HG02763 (cell line): ENCODE measurements around the gene STK31.
"Not testable (repeated sequence)": the region's sequence is repeated elsewhere in the genome, so short reads cannot be mapped to it uniquely, and the experiment has no call there.

Source experiments
- ATAC-seq: cut with Tn5 transposase; IDR thresholded peaks from one replicate; pipeline ENCODE4 v1.9.1; 2021; ENCODE audit warnings: mild to moderate bottlenecking, moderate library complexity; ENCODE audit not compliant: unreplicated experiment

STK31 gene

DNA sequence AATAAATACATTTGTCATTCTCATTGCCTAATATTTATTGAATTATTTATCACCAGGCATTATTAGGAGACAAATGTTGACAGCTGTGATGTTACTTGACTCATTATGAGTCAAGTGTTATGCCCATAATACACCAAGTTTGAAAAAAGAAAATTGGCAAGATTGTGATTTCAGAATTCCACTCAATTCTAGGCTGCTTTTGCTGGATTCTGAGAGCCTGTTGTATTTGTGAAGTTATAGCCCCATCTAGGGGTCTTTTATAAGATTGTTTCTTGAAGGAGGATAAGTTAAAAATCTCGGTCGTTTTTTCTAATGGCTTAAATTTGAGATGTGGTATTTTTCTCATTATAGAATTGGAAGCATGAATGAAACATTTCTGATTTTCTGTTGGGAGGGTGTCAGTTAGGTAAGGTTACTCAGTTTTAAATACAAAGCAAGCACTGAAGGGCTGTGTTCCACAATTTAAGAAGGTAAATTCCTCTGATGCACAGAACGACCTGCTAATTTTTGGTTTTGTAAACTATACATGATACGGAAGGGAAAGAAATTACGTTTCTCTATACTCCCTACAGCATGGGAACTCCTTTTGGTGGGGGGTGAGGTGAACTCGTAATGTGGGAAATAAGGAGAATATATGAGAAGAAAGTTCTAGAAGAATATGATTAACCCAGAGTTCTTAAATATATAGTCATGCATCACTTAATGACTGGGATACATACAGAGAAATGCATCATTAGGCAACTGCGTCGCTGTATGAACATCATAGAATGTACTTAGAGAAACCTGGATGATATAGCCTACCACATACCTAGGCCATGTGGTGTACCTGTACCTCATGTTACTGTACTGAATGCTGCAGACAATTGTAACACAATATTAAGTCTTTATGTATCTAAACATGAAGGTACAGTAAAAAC, 2.6 kb downstream of the STK31 start:
- no peak for ATAC-seq

DNA sequence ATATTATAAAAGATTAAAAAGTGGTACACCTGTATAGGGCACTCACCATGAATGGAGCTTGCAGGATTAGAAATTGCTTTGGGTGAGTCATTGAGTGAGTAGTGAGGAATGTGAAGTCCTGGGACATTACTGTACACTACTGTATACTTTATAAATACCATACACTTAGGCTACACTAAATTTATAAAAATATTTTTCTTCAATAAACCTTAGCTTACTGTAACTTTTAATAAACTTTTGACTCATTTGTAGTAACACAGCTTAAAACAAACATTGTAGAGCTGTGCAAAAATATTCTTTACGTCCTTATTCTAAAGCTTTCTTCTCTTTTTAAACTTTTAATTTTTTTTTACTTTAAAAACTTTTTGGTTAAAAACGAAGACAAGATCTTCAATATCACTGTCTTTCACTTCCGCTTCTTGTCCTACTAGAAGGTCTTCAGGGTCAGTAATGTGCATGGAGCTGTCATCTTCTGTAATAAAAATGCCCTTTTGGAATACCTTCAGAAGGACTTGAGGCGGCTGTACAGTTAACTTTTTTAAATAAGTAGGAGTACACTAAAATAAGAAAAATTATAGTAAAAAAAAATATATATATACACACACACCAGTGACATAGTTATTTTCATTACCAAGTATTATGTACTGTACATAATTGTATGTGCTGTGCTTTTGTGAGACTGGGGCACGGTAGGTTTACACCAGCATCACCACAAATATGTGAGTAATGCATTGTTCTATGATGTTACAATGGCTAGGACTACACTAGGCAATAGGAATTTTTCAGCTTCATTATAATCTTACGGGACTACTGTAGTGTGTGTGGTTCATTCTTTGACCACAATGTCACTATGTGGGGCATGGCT, 3.5 kb downstream of the STK31 start:
- ATAC-seq = no peak

DNA sequence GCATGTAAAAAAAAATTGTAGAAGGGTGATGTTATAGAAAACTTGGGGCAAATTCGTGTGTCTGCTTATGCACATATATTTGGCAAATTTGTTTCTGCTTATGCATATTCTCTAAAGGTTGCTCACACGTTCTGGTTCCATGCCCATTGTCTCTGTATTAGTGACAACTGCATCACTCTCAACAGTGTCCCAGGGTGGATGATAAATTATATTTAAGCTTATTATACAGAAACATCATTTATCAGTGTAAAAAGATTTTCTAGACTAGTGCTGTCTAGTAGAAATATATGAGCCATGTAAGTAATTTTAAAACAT, 4.1 kb downstream of the STK31 start:
- ATAC-seq = no peak

DNA sequence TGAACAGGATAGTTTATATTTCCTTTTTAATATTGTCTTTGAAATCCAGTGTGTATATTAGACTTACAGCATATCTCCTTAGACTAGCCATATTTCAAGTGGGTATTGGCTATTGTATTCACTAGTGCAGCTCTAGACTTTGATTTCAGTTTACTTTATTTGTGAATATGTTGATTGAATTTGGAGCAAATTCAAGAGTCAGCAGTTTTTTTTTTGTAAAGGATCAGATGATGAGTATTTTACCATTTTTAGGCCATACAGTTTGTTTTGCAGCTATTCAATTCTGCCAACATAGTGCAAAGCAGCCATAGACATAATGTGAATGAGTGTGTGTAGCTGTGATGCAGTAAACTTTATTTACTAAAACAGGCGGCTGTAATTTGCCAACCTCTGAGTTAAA, 4.6 kb downstream of the STK31 start:
- ATAC-seq = no peak

DNA sequence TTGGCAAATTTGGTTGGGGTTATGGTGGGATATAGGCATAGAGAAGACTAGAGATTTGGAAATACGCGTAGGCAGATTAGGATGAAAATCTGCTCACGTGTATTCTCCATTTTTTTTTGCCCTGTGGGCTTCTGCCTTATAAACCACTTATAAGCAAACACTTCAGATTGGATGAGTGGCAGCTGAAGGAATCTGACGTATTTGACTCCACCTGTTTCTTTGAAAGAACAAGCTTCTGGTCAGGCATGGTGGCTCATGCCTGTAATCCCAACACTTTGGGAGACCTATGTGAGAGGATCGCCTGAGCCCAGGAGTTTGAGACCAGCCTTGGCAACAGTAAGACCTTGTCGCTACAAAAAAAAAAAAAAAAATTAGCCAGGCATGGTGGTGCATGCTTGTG, 5.1 kb downstream of the STK31 start:
- no peak for ATAC-seq

DNA sequence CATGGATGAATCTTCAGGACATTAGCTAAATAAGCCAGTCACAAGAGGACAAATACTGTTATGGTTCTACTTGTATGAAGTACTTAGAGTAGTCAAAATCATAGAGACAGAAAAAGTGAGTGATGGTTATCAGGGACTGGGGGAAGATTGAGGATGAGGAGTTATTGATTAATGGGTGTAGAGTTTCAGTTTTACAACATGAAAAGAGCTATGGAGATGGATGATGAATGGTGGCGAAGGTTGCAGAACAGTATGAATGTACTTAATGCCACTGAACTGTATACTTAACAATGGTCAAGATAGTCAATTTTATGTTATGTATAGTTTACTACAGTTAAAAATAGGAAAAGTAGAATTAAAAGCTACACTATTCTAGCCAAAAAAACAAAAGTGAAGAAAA, 7.8 kb downstream of the STK31 start:
- ATAC-seq = no peak

DNA sequence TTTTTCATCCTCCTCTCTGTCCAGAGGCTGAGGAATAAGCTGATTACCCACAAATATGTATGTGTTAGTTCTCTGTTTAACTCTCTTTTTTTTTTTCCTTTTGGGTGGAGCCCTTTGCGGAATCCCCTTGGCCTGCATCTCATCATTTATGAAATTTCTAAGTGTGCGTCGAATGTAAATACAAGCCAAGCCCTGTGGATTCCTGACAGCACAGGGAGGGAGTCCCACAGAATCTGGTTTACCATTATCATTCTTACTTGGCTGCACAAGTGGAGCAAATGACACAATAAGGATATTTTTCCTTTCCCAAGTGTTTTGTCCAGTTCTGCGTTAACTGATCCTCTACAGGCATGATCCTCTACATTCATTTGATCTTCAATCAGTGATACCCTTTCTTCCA, 11.4 kb downstream of the STK31 start:
- no peak for ATAC-seq

DNA sequence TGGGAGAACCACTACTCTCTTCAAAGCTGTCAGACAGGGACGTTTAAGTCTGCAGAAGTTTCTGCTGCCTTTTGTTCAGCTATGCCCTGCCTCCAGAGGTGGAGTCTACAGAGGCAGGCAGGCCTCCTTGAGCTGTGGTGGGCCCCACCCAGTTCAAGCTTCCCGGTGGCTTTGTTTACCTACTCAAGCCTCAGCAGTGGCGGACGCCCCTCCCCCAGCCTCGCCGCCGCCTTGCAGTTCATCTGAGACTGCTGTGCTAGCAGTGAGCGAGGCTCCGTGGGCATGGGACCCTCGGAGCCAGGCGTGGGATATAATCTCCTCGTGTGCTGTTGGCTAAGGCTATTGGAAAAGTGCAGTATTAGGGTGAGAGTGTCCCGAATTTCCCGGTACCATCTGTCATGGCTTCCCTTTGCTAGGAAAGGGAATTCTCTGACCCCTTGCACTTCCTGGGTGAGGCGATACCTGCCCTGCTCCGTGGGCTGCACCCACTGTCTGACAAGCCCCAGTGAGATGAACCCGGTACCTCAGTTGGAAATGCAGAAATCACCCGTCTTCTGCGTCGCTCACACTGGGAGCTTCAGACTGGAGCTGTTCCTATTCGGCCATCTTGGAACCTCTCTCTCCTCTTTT, 12.7 kb downstream of the STK31 start:
- ATAC-seq = not testable (repeated sequence)

DNA sequence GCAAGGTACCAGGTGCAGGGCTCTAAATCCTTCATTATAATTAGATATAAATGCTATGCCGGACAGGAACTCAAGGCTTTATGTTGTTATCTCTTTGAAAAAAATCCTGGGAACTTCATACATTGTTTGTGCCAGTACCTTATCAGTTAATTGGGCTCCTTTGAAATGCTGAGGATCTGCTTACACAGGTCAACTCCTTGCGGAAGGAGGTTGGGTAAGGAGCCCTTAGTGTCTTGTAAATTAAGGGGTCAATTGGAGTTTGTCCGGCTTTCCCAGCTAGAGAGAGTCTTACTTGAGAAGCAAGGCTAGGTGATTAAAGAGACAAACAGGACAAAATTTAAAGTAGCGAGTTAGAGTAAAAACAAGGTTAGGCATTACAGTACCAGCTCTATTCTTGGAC, 14.1 kb downstream of the STK31 start:
- ATAC-seq = not testable (repeated sequence)

DNA sequence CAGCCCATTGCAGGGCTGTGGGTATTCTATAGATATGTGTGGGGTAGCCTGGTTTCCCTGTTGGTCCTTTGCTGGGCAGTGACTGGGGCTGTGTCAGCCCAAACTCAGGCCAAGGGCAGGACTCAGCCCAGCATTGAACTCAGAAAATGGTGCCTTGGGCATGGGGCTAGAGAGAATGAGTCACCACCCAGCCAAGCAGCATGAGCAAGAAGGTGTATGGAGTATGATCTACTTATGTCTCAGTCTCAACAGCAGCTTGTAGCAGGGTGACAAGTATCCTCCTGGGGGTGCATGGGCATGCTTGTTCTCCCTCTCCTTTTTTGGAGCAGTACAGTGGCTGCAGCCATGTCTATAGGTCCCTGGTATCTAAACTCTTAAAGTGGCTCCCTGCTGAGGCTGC, 32.0 kb downstream of the STK31 start:
- no peak for ATAC-seq

DNA sequence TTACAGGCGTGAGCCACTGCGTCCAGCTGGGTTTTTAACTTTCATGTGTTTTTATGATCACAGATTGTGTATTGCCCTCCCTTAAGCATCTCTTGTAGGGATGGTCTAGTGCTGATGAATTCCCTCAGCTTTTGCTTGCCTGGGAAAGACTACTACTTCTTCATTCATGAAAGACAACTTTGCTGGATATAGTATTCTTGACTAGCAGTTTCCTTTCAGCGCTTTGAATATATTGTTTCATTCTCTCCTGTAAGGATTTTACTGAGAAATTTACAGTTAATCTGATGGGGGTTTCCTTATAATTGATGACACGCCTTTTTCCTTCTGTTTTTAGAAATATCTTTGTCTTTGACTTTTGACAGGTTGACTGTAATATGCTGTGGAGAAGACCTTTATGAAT, 33.2 kb downstream of the STK31 start:
- ATAC-seq = no peak

DNA sequence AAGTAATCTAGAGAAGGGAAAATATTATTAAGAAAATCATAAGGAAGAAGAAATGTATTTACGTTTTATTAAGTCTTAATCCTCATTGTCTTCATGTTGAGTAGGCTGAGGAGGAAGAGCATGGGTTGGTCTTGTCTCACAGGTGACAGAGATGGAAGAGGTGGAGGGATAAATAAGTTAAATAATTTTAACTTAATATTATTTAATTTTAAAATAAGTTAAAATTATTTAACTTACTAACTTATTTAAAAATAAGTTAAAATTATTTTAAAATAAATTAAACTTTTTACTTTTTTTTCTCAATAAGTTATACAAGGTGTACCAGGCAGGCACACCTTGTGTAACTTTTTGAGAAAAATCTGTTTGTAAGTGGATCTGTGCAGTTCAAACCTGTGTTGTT, 36.6 kb downstream of the STK31 start:
- ATAC-seq = no peak

DNA sequence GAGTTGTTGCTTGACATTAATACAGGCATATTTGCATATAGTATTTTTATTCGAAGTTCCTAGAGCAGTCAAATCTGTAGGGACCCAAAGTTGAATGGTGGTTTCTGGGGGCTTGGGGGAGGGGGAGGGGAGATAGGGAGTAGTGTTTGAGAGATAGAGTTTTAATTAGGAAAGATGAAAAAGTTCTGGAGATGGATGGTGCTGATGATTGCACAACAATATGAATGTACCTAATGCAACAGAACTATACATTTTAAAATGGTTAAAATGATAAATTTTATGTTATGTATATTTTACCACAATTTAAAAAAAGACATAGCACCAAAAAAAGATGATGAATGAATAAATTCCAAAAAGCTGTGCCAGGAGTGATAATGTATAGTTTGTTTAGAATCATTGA, 41.8 kb downstream of the STK31 start:
- no peak for ATAC-seq

DNA sequence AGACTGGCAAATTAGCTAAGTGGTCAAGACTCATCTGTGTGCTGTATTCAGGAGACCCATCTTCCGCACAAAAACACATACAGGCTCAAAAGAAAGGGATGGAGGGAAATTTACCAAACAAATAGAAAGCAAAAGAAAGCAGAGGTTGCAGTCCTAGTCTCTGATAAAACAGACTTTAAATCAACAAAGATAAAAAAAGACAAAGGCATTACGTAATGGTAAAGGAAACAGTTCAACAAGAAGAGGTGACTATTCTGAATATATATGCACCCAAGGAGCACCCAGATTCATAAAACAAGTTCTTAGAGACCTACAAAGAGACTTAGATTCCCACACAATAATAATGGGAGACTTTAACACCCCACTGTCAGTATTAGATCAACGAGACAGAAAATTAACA, 48.8 kb downstream of the STK31 start:
- ATAC-seq = not testable (repeated sequence)

DNA sequence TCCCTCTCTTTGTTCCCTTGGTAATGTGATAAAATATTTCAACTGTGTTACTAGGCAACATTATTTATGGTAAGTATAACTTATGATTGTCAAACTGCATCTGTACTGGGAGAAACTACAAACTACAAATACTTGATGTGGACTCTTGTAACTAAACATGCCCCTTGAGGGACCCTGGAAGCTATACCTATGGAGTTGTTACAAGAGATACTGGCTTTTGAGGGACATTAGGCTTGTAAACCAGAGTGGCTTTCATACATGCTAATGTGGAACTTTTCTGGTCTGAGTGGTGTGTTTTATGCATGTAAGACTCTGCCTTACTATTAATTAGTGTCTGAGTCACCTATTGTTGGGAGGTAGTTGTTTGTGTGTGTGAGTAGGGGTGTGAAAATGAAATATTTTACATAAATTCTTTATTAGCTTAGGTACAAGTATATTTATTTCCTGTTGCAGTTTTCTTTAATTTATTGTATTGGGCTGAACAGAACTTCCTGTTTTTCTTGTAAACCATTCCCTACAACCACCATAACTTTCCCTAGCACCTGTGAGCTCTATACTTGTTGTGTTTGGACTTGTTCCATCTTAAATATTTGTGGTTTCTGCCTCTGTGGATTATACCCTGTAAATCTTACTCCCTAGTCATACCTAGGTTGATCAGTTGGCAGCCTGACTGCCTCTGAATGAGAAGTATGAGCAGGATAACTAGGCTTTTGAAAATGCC, 49.8 kb downstream of the STK31 start:
- ATAC-seq = no peak

DNA sequence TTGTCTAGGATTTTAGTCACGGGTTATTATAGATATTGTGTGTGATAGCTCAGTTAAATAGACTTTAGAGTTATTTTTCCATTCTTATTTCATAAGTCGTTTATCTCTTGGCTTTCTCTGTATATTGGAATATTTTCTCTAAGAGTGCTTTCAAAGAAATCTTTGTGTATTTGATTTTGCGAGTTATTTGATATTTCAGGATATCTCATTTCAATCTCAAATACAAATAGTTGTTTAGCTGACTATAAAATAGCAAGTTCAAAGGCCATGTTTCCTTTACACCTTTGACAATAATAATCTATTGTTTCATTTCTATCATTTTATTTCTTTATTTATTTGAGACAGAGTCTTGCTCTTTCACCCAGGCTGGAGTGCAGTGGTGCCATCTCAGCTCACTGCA, 55.9 kb downstream of the STK31 start:
- no peak for ATAC-seq

DNA sequence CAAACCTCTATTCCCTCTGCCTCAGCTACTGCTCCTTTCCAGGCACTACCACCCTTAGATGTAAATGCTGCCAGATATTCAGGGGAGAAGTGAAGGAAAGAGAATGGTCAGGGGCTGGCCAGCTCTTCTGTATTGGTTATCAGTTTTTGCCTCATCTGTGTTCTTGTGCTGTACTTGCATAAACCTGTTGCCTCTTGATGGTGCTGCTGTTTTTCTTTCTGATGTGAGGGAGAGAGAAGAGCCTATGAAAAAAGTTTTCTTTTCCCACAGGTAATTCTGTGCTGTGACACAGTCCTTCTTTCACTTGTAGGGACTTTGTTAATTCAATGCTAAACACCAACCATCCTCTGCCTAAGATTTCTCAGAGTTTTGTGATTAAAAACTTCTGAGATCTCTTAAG, 57.5 kb downstream of the STK31 start:
- no peak for ATAC-seq

DNA sequence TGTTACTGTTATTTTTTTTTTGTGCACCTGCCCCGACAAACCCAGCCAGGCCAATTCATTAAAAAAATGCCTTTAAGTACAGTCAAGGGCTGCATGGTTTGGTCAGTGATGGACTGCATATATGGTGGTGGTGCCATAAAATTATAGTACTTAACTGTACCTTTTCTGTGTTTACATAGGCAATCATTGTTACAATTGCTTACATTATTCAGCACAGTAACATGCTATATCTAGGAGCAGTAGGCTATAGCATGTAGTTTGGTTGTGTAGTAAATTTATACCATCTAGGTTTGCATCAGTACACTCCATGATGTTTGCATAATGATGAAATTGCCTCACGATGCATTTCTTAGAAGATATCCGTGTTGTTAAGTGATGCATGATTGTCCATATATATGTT, 58.0 kb downstream of the STK31 start:
- no peak for ATAC-seq

DNA sequence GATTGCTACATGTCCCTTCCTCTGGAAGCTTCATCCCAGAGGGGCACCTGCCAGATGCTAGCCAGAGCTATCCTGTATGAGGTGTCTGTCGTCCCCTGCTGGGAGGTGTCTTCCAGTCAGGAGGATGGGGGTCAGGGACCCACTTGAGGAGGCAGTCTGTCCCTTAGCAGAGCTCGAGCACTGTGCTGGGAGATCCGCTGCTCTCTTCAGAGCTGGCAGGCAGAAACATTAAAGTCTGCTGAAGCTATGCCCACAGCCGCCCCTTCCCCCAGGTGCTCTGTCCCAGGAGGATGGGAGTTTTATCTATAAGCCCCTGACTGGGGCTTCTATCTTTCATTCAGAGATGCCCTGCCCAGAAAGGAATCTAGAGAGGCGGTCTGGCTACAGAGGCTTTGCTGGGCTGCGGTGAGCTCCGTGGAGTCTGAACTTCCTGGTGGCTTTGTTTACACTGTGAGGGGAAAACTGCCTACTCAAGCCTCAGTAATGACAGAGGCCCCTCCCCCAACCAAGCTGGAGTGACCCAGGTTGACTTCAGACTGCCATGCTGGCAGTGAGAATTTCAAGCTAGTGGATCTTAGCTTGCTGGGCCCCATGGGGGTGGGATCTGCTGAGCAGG, 69.3 kb downstream of the STK31 start:
- not testable (repeated sequence) for ATAC-seq

DNA sequence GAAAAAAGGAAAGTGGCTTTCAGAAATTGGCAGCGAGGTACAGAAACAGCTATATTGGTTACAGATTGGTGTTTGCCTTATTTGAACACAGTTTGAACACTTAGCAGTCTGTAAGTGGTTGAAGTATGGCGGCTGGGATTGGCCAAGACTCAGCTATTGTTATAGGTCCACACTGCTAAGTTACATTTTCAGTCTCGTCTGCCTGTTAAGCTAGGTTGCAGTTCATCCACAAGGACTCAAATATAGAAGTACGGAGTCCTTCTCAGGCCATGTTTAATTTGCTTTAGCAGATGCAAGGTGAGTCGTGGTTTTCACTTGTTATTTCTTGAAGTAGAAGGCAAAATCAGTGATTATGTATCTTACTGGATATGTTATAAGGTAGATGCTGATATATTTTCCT, 73.1 kb downstream of the STK31 start:
- ATAC-seq = no peak

DNA sequence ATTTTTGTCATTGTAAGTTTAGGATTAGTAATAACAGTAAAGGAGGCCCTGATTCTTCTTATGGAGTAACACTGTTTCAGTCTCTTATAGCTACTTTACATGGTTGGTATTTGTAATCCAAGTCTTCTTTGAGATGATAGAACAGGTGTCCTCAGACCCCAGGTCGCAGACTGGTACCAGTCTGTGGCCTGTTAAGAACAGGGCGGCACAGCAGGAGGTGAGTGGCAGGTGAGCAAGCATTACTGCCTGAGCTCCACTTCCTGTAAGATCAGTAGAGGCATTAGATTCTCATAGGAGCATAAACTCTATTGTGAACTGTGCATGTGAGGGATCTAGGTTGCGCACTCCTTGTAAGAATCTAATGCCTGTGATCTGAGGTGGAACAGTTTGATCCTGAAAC, 77.3 kb downstream of the STK31 start:
- no peak for ATAC-seq
